NCI-H1436 (cell line): Measurements from ENCODE around the gene HCN2.

Source experiments
- DNase-seq: peaks from one replicate; lab custom pipeline; 2025; lab: John Stamatoyannopoulos, UW

HCN2 gene

GRCh38 chr19:589693-590395 lies at the start of gene HCN2:
Gene HCN2 (plus strand): TSS chr19:589881. CDS start chr19:589946, 65 bp downstream.
- DNase-seq = no peak

DNA sequence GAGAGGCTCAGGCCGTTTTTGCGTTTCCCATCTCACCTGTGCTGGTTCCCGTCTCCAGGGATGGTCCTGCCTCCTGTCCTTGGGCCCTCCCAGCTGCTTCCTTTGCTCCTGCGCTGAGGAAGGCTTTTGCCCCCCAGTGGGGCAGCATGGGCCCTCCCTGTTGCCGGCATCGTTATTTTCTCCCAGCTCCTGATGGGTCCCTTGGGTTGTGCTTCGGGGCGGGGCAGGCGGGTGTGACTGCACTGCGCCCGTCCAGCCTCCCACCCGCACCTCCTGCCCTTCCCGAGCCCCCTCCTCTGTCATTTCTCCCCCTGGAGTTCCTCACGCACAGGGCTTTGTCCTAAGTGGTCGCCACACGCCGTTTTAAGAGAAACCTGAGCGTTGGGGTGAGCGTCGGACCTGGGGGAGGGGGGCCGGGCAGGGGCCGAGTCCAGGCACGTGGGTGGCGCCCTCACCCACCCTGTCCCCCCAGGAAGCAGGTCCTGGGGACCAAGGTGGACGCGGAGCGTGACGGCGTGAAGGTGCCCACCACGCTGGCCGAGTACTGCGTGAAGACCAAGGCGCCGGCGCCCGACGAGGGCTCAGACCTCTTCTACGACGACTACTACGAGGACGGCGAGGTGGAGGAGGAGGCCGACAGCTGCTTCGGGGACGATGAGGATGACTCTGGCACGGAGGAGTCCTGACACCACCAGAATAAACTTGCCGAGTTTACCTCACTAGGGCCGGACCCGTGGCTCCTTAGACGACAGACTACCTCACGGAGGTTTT lies 48.6 kb upstream of the HCN2 start:
- DNase-seq = no peak

GRCh38 chr19:541699-542098 lies 48.0 kb upstream of the HCN2 start:
- DNase-seq = no peak

DNA sequence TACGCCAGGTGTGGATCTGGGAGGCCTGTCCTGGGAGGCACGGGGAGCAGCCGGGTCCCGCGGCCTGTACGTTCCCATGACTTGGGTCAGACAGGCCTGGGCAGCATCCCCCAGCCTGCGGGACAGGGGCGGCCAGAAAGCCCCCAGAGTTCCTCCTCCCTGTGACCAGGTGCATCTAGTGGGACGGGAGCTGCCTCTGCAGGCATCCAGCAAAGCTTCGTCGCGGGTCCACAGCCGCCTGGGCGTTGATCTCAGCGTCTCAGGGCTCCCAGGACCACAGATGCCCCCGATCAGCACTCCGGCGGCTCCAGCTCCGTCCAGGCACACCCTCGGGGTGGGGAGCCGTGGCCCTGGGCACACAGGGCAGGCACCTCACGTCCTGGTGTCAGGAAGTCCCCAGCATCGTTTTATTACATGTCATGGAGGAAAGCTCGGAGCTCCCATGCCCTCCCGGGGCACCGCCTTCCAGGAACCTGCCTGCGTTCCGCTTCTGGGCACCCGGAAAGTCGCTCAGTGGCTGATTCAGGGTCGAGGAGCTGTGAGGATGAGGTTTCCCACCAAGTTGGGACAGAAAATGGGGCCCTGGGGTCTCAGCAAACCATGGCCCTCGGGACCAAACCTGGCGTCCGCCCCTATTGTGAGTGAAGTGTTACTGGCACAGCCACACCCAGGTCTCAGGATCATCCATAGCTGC lies 47.4 kb upstream of the HCN2 start:
- DNase-seq = no peak

GRCh38 chr19:543910-544608 lies 45.6 kb upstream of the HCN2 start, which contains the start of gene GZMM:
Gene GZMM (plus strand): TSS chr19:544053. CDS start chr19:544072, 19 bp downstream.
- DNase-seq = no peak

GRCh38 chr19:547117-547516 lies 42.6 kb upstream of the HCN2 start:
- DNase-seq = no peak

DNA sequence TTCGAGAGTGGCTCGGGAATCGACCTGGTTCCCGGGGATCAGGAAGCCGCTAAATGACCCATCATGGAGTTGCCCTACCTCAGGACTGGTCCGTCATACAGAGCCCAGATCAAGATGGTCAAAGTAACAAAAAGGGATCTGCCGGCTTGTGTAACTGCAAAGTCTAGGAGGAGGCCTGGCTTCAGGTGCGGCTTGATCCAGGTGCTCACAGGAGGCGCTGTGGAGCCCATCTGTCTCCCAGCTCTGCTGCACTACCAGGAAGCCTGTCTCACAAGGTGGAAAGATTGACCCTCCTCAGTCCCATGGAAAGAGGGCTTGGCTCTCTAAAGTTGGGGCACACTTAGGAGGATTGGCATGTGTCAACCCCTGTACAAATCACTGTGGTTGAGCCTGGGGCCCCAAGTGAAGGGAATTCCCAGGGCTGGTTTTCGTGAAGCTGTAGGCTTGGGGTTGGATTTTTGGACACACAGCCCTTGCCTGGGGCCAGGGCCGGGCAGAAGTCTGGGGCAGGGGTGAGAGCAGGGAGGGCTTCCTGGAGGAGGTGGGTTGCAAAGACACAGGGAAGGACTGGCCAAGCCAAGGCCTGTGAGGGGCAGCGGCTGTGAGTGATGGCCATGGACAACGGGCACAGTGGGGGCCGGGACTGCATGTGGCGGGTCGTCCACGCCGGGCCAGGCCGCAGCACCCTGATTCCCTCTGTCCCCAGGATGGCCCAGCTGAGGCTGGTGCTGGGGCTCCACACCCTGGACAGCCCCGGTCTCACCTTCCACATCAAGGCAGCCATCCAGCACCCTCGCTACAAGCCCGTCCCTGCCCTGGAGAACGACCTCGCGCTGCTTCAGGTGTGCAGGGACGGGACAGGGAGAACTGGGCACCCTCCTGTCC lies 41.6 kb upstream of the HCN2 start:
- DNase-seq = no peak

DNA sequence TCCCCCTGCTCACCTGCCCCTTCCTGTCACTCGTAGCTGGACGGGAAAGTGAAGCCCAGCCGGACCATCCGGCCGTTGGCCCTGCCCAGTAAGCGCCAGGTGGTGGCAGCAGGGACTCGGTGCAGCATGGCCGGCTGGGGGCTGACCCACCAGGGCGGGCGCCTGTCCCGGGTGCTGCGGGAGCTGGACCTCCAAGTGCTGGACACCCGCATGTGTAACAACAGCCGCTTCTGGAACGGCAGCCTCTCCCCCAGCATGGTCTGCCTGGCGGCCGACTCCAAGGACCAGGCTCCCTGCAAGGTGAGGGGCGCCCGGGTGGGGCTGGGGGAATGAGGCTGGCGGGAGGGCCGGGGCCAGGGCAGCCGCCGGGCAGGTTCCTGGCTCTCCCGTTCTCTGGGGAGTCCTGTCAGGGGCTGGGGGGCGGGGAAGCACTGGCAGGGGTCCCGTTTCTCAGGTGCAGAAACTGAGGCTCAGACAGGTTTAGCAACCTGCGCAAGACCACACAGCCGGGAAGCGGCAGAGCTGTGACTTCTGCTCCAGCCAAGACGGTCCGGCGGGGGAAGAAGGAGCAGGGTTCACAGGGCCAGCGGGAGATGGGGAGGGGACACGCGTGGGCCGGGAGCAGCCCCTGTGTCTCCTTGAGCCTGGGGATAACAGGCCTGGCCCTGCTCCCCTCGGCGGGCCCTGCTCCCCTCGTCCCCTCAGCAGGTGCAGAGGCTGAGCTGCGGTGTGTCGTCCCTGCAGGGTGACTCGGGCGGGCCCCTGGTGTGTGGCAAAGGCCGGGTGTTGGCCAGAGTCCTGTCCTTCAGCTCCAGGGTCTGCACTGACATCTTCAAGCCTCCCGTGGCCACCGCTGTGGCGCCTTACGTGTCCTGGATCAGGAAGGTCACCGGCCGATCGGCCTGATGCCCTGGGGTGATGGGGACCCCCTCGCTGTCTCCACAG lies 40.5 kb upstream of the HCN2 start:
- no peak for DNase-seq

DNA sequence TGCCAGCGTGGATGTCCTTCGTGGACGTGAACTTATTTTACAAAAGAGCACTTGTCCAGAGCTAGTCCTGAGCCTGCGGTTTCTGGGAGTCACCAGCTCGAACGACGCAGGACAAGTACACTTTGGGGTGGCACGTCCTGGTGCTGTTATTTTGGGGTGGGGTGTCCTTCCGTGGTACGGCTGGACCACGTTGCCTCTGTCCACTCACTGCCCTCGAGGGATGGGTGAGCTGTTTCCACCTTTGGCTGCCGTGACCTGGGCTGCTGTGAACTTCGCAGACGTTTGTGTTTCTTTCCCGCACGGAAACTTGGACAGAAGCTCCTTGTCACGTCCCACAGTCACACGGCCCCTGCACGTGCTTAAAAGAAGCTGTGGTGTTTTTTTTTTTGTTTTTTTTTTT lies 34.9 kb upstream of the HCN2 start:
- no peak for DNase-seq

DNA sequence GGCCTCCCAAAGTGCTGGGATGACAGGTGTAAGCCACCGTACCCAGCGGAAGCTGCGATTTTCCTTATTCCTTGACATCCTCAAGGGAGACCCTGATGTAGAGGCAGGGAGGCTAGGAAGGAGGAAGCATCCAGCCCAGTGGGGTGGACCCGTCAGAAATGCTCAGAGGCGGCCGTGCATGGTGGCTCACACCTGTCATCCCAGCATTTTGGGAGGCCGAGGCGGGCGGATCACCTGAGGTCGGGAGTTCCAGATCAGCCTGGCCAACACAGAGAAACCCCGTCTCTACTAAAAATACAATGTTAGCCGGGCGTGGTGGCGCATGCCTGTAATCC lies 34.2 kb upstream of the HCN2 start:
- DNase-seq = no peak

DNA sequence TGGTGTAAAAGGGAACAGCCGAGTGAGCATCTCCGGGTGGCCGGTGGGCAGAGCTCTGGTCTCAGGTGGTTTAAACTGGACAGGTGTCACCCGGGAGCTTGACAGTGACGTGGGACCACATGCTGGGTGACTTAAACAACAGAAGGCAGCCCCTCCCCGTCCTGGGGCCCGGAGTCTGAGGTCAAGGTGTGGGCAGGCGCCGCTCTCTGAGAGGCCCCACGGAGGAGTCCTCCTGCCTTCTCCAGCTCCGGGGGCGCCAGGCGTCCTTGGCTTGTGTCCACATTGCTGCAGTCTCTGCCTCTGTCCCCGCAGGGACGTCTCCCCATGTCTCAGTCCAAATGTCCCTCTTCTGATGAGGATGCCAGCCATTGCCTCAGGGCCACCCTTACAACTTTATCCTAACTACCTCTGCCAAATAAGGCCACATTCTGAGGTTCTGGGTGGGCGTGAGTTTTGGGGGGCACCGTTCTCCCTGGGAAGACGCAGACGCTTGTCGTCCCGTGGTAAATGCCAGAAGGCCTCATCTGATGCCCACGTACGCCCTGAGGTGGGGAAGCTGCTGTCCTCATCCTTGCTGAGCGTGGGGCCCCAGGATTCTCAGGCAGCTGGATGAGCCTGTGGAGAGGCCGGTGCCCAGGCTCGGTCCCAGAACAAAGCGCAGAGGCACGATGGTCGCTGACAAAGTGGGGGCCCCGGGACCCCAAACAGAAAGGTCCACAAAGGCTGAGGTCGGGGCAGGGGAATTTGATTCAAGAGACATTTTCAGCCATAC lies 32.9 kb upstream of the HCN2 start:
- DNase-seq = no peak

GRCh38 chr19:558770-559439 lies 30.8 kb upstream of the HCN2 start:
- no peak for DNase-seq

GRCh38 chr19:560121-560520 lies 29.6 kb upstream of the HCN2 start:
- DNase-seq = no peak

DNA sequence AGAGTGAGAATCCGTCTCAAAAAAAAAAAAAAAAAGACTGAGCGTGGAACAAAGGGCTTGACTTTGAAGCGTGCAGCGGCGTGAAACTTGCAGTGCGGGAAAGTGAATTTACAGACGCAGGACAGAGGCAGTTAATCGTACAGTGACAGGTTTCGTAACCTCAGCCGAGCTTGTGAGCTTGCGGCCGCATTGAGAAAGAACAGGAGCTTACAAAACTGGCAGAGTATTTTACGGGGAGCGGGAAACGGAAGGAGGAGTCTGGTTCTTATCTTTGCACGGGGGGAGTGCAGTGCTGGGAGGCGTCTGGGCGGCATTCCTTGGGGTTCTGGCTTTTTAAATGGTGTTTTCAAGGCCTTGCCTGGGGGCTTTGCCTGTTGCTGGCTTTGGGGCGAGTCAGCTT lies 23.3 kb upstream of the HCN2 start:
- DNase-seq = no peak

GRCh38 chr19:566844-567243 lies 22.8 kb upstream of the HCN2 start:
- DNase-seq = no peak

DNA sequence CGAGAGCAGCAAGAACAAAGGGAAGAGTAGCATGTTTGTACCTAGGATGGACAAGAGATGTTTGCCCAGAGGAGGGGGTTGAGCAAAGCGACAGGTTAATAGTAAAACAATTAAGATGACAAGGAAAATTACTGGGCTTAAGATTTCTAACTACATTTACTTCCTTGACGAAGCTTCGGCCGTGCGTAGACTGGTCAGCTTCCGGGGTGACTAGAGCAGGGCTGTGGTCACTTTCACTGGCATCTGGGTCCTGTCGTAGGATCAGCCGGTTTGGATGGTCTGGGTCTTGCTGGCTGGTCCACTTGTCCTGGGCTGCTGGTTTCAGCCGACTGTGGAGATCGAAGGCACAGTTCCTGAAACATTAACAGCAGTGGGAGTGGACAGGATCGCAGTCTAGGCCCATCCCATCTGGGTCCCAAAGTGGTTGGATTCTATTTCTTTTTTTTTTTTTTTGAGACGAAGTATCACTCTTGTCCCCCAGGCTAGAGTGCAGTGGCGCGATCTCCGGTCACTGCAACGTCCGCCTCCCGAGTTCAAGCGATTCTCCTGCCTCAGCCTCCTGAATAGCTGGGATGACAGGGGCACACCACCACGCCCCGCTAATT lies 22.3 kb upstream of the HCN2 start:
- DNase-seq = no peak

- no peak for DNase-seq
Measured at GRCh38 chr19:570251-570686, 19.4 kb upstream of the HCN2 start.

DNA sequence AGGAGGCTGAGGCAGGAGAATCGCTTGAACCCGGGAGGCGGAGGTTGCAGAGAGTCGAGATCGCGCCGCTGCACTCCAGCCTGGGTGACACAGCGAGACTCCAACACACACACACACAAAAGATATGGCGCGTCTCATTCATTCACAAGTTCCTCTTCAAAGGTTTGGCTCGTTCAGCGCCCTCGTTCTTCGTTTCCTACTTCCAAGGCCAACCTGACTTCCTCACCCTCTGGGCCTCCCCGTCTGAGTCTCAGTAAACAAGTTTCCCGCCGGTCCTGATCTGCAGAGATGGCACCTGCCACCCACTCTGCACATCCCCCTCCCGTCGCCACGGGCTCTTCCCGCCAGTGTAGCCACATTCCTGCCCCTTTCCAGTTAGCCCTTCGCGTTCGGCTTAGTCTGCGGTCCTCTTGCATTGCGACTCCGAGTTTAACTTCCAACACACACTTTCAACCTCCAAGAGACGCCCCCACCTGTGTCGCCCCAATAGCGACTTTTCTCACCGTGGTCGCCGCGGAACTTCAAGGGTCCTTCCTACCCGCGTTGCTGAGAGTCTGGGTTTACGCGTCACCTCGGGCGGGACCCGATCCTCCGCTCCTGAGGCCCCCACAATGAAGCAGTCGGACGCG lies 18.6 kb upstream of the HCN2 start:
- peak; percentile 59 for DNase-seq
